RWPE2 (cell line): ENCODE data around the gene CARD11.

Experiments
- ATAC-seq: fragments of 200-7000 bp; cut with Tn5 transposase; 3 replicates; pipeline ENCODE4 v1.9.1; 2021; ENCODE audit warnings: low read depth
- DNase-seq: peaks from one replicate; pipeline ENCODE4 v3.0.0-alpha.2; 2020; ENCODE audit warnings: low spot score
- H3K27ac ChIP-seq: fragments of 450-650 bp; 2 replicates; pipeline ENCODE4 v1.5.1; 2017; ENCODE audit warnings: mild to moderate bottlenecking; ENCODE audit not compliant: poor library complexity, severe bottlenecking
- H3K27me3 ChIP-seq: fragments of 250-450 bp; sonication (Bioruptor Pico); 2 replicates; pipeline ENCODE4 v1.5.1; 2021; ENCODE audit warnings: mild to moderate bottlenecking, moderate library complexity; ENCODE audit not compliant: insufficient read depth, poor library complexity, severe bottlenecking
- H3K36me3 ChIP-seq: fragments of 250-450 bp; sonication (Bioruptor Pico); 2 replicates; pipeline ENCODE4 v1.5.1; 2020; ENCODE audit warnings: low read depth, mild to moderate bottlenecking, moderate library complexity
- H3K4me1 ChIP-seq: fragments of 250-450 bp; sonication (Bioruptor Pico); 2 replicates; pipeline ENCODE4 v1.5.1; 2021; ENCODE audit warnings: mild to moderate bottlenecking, moderate library complexity; ENCODE audit not compliant: insufficient read depth, poor library complexity, severe bottlenecking
- H3K4me3 ChIP-seq: fragments of 250-450 bp; sonication (Bioruptor Pico); 2 replicates; pipeline ENCODE4 v1.5.1; 2021; ENCODE audit warnings: mild to moderate bottlenecking, moderate library complexity; ENCODE audit not compliant: severe bottlenecking
- H3K9me3 ChIP-seq: fragments of 250-450 bp; sonication (Bioruptor Pico); 2 replicates; pipeline ENCODE4 v1.5.1; 2021; ENCODE audit warnings: mild to moderate bottlenecking, moderate library complexity; ENCODE audit not compliant: severe bottlenecking
- CTCF ChIP-seq: fragments of 450-650 bp; IDR thresholded peaks from one replicate; pipeline ENCODE4 v1.5.1; 2017; ENCODE audit warnings: mild to moderate bottlenecking, moderate library complexity; ENCODE audit not compliant: poor library complexity, severe bottlenecking

Gene CARD11

GRCh38 chr7:2941216-2941859, 102.3 kb downstream of the CARD11 start:
- Histone ChIP-seq H3K27ac (no peak overlapping the region), H3K27me3 (no peaks in the 10 kb centered on the region), H3K36me3 (no peaks in the 10 kb centered on the region), H3K4me1 (no peaks in the 10 kb centered on the region), H3K9me3 (no peaks in the 10 kb centered on the region), H3K4me3 (no peak overlapping the region)
- no peak for ATAC-seq
- no peak for TF ChIP-seq CTCF
- peak; percentile 12 for DNase-seq

GRCh38 chr7:2940466-2940865, 103.2 kb downstream of the CARD11 start:
- no peak overlapping the region for H3K27ac ChIP-seq
- DNase-seq (no peak), ATAC-seq (no peak)
- TF ChIP-seq CTCF: no peak
- no peaks in the 10 kb centered on the region for H3K36me3 ChIP-seq
- no peak overlapping the region for H3K4me3 ChIP-seq
- no peaks in the 10 kb centered on the region for H3K4me1 ChIP-seq
- H3K27me3 ChIP-seq: no peaks in the 10 kb centered on the region
- no peaks in the 10 kb centered on the region for H3K9me3 ChIP-seq

GRCh38 chr7:2939193-2939885, 104.3 kb downstream of the CARD11 start:
- Histone ChIP-seq H3K4me1 (peaks cover under 1% of the 10 kb centered on the region), H3K36me3 (no peaks in the 10 kb centered on the region), H3K4me3 (no peak overlapping the region), H3K9me3 (no peaks in the 10 kb centered on the region), H3K27ac (no peak overlapping the region), H3K27me3 (no peaks in the 10 kb centered on the region)
- no peak for ATAC-seq
- peak; percentile 44 for DNase-seq
- no peak for TF ChIP-seq CTCF

- ATAC-seq: no peak
- no peaks in the 10 kb centered on the region for H3K27me3 ChIP-seq
- no peaks in the 10 kb centered on the region for H3K36me3 ChIP-seq
- no peak overlapping the region for H3K27ac ChIP-seq
- no peak overlapping the region for H3K4me3 ChIP-seq
- TF ChIP-seq CTCF: no peak
- peak; percentile 49 for DNase-seq
- peaks cover 6% of the 10 kb centered on the region for H3K4me1 ChIP-seq
- no peaks in the 10 kb centered on the region for H3K9me3 ChIP-seq
Measured at GRCh38 chr7:2938514-2939192, 105.0 kb downstream of the CARD11 start.
